HS-5 (cell line): Measurements from ENCODE around the gene DNM3.

ENCODE experiments used
- DNase-seq: peaks from one replicate; pipeline ENCODE4 v3.0.0-alpha.2; 2012; ENCODE audit warnings: low read depth

The DNM3 gene

DNA sequence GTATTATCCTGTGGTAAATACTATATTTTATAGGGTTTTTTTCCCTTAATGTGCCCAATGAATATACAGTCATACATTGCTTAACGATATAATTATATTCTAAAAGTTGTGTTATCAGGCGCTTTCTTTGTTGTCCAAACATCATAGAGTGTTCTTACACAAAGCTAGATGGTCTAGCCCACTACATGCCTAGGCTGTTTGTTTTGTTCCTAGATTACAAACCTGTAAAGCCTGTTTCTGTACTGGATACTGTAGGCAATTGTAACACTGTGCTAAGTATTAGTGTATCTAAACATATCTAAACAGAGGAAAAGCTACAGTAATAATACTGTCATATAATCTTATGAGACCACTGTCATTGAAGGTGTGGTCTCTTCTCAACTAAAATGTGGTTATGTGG lies 336.6 kb downstream of the DNM3 start:
- DNase-seq: no peak

DNA sequence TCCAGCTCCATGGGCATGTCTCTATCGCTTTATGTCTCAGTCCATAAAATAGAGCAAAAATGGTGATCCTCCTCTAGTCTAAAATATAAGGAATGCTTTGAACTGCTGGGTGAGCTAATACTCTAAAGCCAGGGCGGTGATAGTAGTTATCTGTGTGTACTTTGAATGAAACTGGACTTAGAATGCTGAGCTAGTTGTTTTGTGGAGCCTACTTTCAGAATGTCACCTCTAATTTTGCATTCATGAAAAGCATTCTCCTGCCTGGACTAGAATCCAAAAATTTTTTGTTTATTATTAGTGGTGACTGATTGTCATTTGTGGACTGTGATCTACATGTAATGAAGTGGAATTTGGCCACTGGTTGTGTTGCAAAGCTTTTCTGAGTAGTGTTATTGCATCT lies 337.6 kb downstream of the DNM3 start:
- DNase-seq: no peak

DNA sequence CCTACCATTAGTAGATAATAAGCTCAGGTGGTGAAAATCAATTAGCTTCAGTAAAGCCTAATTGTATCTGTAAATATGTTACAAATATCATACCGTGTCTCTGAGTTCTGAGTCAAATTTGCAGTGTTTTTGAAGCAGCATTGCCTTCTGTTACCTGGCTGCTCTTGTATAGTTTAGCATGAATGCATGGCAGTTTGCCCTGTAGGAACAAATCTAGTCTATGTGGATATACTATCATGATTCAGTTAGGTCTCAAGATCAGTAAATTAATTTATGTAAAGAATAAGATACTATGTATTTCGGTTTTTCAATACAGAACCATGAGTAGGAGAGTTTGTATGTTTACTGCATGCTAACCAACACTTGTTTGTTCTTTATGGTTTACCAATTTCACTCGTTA lies 338.6 kb downstream of the DNM3 start:
- no peak for DNase-seq

DNA sequence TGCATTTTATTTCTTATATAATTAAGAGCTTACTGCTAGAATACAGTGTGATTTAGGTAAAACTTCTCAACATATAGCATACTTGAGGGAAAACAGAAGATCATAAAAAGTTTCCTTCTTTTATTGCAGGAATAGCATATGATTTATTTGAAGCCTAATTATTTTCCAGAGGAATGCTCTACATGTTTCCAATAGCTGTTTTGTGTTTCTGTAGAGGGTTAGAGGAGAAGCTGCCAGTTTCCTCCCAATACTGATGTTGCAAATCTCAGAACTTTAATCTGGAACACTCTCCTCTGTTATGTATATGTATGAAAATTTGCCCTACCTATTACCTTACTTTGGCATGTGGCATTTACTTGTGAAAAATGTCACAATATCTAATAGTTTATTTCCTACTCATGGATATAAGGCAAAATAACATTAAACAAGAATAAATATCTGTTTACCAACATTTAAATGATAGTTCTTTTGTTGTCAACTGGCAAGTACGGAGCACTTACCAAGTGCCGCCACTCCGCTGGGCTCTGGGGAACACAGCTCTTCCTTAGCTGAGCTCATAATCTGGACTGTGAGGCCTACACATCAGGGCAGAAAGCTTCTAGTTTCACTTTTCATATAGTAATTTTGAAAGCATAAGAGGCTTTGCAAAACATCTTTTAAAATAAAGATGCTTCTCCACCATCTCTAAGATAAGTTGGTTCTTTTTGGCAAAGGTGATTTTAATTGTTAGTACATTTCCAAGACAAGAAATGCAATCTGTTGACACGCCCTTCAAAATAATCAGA lies 339.4 kb downstream of the DNM3 start:
- no peak for DNase-seq

DNA sequence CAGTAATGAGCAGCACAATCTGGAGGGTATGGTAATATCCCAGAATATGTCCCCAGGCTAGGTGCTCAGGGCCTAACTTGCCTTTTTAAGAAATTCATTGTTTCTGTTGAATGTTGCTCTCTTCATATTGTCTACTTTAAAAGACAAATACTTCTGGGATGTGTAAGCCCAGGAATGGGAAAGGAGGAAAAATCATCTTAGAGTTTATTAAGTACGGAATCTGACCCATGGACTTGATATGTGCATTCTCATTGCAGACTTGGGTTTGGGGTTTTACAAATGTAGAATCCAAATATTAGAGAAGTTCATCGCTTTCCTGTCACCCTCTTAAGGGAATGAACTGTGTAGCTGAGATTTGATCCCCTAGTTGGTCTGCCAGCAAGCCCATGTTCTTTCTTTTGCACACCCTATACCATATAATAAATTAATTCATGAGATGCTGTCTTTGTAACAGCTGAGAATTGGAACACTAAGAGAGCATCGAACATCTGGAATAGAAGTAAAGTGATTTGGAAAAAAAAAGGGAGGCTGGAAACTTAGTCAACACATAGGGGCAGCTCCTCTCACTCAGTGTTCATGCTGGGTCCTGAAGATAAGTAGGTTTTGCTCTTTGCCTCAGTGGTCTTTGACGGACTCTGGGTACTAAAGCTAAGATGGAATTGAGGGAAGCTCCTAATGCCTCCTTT lies 343.4 kb downstream of the DNM3 start:
- no peak for DNase-seq

DNA sequence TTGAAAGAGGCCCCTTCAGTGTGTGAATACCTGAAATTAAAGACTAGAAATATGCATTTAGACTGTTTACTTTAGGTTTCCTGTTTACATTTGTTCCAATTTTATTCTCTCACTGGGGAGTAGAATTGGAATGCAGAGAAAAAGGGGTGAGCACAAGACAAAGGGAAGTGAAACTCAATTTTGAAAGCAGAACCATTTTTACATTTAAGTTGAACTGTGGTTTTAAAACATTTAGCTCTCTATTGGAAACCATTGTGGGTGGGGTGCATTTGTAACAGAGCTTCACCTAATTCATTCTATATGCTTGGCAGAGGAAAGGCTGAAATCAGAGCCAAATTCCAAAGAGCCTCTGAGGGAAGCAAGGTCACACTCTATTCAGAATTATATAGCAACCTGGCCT lies 343.9 kb downstream of the DNM3 start:
- no peak for DNase-seq

DNA sequence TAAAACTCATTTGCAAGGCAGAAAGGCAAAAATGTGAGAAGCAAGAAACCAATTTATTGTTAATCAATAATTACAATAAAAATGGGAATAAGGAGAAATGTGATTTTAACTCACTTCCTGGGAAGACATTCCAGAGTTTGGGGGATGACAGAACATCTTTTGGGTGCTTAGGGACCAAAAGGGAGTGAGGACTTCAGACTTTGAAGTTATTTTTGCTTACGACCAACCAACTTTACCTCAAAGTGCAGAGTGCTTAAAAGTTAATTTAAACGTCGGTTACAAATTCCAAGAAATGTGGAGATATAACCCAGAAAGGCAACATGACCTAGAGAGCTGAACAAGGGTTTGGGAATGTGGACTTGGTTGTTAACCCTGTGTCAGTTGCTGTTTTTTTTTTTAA lies 344.7 kb downstream of the DNM3 start:
- DNase-seq: no peak

DNA sequence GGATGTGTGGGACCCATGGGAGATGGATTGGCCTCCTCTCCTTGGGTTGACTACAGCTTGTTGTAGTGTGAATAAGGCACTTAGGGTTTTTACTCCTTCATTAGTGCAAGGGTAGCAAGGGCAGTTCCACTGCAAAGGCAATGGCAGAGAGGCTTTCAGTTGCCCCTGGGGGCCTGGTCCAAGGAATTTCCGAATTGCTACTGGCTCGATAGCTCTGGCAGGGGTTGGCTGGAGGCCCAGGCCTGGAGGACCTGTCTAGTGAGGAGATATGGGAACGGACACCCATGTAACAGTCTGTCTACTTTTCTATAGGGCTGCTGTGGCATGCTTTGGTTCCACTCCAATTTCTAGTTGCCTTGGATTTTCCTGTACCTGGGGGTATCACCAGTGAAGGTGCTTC lies 360.3 kb downstream of the DNM3 start:
- no peak for DNase-seq

DNA sequence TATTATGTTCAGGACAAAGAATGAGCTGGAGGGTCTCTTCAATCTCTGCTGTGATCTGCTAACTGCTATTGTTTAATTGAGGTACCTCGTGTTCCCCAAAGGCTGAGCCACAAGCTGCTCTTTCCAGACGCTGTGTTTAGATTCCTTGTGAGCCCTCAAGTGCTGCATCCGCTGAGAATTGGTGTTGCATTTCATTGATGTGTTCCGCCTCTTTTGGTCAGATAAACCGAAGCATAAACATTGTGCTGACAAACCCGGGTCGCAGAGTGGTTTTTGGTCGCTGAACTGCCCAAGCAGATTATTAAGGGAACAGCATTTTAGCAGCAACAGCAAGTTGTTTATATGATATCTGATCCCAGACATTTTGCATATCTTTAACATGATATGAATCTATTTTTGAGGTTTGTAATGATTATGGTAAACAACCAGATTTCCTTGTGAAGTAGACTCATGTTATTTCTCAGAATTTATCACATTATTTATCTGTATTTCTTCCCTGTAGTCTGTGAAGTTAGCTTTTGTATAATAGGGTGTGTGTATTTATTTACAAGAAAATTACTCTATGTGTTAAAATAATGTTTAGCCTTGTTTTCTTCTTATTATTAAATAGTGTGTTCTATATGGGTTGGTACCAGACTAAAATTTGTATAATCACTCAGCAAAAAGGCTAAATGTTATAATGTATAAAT lies 362.0 kb downstream of the DNM3 start:
- DNase-seq: no peak

DNA sequence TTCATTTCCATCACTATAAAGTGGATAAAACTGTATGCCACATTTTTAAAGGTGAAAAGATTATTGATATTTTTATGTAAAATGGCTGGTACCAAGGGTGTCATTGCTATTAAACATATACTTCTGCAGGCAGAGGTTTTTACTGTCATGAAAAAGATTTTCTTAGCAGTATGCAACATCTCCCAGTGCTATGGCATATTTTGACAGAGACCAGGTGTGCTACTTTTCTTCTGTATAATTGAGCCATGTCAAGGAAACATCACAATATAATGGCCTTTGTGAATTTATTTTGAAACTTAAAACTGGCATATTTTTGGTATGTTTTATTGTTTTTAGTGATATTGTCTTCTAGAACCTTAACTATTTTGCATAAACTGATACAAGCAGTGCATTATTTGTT lies 362.6 kb downstream of the DNM3 start:
- no peak for DNase-seq

DNA sequence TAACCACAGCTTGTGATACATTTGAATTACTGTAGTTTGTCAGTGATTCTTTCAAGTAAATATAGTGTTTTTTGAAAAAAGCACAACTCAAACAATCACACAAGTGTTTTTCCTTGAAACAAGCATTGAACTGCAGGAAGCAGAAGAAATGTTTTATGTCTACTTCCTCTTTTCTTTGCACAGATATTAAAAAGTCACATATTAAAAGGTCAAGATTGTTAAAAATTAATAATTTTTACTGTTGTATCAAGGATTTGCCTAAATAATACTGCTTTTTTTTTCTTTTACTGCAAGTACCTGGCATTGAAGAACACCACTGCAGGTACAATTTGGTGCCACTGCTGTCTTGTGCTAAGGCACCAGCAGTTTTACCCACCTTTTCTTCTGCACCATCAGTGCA lies 365.0 kb downstream of the DNM3 start:
- no peak for DNase-seq

DNA sequence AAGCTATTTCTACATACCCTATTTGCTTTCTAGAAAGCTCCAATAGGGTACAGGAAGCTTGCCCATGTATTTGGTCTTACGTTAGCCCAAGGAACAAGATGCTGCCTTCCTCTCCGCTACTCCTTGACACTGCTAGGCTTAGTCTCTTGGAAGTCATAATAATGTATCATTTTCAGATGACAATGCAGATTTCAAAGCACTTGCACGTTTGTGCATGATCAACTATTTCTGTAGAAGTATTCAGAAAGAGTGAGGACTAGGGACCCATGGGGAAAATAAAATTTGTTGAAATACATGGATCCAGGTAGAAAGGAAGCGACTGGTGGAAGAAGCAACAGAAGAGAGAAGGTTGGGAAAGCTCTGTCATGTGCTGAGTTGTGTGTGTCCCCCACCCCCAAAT lies 367.3 kb downstream of the DNM3 start:
- no peak for DNase-seq

DNA sequence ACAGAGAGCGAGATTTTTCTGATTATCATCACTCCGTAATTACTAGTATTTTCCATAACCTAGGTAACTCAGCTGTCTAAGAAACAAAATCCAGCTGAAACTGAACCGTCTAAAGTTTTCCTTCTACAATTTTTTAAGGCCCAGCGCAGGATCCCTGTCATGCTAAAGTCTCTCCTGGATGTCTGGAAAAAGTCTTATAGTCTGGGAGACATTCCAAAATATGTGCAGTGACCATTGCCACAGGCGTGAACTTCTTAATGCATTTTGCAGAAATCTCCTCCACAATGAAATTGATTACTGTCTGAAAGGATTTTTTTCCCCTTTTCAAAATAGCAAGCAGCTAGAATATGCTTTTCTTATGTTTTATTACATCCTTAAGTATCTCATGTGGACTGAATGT lies 369.9 kb downstream of the DNM3 start:
- DNase-seq: no peak

DNA sequence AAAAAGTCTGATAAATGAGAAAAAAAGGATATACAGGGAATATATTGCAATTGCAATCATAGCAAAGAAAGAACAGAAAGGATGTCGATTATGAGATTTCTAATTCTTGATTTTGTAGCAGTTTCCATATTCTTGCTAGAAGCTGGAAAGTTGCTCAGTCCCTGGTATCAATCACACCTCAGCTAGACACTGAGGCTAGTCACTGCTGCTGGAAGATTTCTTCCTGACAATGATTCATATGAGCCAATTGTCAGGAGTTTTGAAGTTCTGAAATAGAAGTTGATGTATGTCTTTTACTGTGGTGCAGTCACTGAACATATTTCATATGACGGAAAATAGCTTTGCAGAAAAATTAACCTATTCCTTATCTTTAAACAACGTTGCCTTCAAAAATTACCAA lies 370.8 kb downstream of the DNM3 start:
- no peak for DNase-seq

DNA sequence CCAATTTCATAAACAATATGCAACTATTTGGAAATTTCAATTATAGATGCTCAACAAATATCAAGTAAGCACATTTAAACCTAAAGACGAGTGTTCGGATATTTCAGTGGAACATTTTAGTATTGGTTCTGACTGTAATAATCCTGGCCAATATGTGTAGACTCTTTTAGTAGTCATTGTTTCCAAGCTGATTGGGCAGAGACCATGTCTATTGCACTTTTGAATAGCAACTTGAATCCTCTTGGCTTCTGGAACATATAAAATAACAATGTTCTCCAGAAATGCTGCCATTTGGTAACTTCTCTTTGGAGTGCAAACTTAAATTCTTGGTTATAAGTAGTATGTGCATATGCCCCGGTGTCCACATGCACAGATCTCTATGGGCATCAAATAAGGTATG lies 373.7 kb downstream of the DNM3 start:
- DNase-seq: no peak

DNA sequence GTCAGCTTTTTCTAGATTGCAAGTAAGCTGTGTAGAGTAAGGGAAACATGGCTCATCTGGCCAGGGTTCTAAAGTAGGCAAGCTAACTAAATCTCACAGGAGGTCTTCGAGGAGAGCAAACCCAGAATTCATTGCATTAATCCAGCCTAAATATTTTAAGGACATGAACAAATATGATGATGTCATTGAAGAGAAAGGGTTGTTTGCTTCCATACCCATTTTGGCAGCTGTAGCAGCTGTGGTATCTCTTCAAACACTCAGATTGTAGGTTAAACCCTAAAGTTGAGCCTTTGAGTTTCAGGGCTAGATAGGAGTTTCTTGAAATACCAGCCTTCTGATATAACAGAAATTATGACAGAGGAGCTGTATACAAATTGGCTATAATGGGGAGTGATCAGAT lies 378.7 kb downstream of the DNM3 start:
- DNase-seq: no peak

DNA sequence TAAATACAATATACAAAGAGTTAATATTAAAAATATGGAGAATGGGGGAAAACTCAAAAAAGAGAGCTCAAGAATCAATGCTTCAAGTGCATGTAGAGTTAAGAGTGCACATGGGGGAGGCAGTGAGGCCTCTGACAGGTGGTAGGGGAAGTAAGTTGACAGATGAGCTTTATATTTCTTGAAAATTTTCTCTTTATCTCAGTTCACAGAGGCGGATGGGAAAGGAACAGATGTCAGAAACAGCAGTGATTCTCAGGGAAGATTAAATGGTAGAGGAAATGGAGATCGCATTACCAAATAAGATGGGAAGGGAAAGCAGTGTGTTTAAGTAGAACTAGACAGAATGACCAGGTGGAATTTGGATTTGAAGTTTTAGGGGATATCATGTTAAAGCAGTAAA lies 379.1 kb downstream of the DNM3 start:
- DNase-seq: no peak

DNA sequence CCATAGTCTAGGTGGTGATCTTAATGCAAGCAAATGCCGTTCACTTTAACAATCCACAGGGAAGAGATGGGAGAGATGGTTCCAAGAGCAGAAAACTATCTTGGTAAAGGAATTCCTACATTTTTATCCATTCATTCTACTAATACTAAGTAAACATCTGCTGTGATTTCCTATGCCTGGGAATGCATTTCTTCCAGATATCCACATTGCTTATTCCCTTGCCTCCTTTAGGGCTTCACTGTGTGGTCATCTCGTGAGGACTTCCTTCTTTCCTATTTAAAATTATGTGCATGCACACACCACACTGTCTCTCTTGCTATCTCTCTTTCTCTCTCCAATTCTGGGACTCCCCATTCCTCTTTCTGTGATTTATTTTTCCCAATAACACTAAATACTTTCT lies 380.1 kb downstream of the DNM3 start:
- no peak for DNase-seq

DNA sequence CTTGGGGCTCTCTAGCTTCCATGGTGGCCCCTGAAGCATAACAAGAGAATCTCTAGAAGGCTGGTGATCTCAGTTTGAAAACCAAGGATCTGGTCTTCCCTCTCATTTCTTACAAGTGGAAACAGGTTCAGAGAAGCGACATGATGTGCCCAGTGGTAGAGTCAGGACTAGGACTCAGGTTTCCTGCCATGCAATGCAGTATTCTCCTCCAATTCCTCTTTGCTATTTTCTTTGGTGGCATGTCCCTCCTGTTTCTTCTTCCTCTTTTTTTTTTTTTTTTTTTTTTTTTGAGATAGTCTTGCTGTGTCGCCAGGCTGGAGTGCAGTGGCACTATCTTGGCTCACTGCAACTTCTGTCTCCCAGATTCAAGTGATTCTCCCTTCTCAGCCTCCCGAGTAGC lies 383.6 kb downstream of the DNM3 start:
- no peak for DNase-seq

DNA sequence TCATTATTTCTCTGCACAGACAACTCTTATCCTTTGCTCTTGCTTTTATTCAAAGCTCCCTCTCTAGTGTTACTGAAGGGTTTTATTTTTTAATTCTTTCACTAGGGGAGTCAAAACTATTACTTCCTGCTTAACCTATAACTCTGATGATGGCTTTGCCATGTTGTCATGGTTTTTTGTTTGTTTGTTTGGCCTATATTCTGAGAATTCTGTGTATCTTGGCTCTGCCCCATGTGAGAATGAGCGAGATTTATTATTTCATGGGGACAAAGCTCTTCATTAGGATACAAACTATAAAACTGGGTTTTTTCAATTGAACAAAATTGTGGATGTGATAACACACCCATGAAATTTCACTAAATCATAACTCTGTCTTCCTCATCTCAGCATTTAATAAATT lies 388.6 kb downstream of the DNM3 start:
- DNase-seq: no peak

DNA sequence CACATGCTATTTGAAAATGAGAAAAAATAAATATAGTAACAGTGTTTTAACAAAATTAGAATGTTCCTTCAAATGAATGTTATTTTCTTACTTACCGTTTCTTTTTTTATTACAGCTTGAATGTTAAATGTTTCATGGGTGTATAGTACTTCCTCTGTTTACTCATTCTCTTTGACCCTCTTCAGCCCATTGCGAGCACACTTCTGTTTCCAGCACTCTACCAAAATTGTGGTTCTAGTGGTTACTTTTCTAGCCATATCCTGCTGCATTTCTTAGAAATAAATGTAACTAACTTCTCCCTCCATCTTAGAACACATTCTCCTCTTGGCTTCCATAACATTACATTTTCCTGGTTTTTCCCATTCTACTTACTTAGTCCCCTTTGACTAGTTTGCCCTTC lies 389.2 kb downstream of the DNM3 start:
- DNase-seq: no peak

DNA sequence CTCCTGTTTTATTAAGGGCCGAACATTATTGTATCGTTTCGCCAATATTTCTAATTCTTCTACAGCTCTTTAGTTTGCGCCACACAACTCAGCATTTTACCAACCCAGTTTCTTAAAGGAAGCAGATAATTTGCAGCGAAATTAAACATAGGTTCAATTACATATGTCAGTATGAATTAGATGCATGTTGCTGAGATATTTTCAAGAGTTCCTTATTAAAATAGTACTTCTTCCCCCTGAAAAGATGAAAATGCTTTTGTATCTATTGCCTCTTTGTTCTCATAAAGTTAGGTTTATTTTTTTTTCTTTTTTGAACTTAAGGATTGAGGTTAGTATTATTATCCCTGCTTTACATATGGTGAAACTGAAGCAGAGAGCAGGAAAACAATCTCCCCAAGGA lies 395.7 kb downstream of the DNM3 start:
- no peak for DNase-seq

DNA sequence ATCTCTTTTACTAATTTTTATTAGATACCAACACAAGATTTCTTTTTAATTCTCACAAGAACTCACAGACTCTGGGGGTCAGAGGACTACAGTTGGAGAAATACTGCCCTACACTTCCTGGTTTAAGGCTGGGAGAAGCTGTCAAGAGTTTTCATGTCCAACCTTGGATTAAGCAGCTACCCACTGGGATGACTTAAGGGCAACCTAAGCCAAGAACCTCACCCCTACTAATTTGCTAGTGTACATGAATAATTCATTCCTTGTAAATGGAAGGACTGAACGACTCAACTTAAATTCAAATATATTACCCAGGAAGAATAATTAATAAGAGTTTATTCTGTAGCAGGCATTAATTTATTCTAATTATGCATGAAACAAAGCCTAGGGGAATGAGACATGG lies 396.9 kb downstream of the DNM3 start:
- DNase-seq: no peak

DNA sequence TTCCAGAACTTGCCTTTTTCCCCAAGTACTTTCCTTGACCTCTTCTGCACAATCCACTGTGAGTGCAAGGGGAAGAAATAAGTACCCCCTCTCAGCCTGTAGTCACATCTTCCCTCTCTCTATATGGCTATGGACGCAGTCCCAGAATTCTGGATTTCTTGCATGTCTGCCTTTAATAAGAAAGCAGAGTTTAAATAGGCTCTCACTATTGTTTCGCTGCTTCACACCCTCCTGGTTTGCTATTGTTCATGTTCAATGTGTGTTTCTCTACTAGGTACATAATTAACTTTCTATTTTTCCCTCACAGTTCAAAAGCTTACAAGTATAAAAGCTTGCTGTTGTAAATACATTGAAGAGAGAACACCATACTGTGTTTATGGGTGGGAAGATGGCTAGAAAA lies 397.7 kb downstream of the DNM3 start:
- no peak for DNase-seq
